ENCODE data around the gene MAPK9.
A peak's percentile ranks its signal among the peaks of the same experiment; 100 is the strongest.

The MAPK9 gene

DNA sequence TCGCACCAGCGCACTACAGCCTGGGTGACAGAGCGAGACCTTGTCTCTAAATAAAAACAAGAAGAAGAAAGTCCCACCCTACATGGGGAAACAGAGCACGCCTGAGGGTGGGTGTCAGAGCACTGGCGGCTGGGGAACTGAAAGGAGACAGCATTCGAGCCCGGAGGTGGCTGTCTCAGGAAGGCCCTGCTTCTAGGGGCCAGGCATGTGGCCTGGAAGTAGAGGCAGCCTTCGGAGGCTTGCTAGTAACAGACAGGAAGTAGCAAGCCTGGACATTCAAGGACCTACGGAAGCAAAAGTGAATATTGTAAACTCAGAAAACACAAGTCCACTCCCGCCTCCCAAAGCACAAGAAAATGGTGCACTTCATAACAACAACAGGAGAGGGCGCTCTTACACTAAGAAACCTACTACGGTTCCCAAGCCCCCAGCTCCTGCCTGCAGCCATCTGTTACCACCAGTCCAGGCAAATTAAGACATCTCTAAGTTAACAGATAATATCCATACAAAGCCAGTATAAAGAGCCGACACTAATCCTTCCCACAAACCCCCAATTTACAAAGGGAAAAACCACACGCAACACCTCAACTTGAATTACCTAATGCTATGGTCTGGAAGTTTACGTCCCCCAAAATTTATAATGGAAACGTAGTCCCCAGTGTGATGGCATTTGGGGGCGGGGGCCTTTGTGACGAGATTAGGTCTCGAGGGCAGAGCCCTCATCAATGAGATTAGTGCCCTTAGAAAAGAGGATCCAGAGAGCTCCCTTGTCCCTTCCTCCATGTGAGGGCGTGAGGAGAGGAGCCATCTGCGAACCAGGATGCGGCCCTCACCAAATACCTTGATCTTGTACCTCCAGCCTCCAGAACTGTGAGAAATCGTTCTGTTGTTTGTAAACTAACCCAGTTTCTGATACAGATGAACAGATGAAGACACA is 90.6 kb downstream of the MAPK9 start:
- peak; percentile 31 for DNase-seq

DNA sequence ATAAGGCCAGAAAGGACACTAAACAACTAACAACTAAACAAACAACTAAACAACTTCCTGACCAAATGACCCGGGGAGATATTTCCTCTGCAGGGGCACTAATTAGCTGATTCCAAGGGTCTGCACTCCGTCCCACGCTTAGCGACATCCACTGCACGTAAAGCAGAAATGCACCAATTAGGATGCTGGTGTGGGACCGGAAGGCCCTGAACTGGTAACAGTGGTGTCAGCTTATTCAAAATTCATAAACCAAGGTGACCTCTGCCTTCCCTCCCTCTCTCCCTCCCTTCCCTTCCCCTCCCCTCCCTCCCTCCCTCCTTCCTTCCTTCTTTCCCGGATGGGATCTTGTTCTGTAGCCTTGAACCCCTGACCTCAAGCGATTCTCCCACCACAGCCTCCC is 92.5 kb downstream of the MAPK9 start:
- DNase-seq = no peak

DNA sequence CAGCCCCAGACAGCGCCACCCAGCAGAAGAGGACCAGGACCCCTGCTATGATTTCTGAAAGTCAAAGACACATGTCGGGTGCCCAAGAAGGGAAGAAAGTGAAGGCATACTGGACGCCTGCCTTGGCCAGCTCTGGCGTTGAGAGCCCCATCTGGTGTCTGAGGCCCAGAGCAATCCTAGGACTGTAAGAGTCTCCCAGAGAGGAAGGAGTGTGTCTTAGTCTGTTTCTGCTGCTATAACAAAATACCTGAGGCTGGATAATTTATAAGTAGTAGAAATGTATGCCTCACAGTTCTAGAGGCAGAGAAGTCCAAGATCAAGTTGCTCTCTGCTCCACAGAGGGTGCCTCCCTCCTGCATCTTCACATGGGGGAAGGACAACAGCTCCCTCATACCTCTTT is 93.7 kb downstream of the MAPK9 start:
- DNase-seq = no peak

DNA sequence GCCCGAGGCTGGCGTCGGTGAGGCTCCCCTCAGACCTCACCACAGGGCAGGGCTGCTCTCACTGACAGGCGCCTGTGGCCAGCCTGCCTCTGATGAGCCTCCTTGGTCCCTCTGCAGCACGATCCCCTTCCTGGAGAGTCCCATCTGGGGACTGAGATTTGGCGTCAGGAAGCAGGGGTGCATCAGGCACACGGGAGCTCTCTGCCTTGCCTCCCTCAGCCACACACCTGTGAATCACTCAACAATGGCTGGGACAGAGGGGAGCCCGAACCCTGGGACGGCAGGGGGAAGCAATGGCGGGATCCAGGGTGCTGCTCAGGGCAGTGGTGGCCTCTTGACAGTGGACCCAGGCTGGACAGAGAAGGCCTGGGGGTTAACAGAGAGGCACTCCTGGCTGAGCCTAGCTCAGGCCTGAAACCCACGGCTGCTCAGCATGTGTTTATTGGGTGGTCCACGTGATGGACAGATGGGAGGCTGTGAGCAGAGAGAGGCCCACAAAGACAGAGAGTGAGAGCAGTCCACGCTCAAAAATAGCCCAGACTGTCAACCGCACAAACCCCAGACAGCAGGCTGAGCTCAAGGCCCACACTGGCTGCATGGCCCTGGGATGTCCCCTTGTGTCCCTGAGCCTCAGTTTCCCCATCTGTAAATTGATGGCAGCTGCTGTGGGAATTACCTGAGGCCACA is 94.7 kb downstream of the MAPK9 start:
- no peak for DNase-seq

DNA sequence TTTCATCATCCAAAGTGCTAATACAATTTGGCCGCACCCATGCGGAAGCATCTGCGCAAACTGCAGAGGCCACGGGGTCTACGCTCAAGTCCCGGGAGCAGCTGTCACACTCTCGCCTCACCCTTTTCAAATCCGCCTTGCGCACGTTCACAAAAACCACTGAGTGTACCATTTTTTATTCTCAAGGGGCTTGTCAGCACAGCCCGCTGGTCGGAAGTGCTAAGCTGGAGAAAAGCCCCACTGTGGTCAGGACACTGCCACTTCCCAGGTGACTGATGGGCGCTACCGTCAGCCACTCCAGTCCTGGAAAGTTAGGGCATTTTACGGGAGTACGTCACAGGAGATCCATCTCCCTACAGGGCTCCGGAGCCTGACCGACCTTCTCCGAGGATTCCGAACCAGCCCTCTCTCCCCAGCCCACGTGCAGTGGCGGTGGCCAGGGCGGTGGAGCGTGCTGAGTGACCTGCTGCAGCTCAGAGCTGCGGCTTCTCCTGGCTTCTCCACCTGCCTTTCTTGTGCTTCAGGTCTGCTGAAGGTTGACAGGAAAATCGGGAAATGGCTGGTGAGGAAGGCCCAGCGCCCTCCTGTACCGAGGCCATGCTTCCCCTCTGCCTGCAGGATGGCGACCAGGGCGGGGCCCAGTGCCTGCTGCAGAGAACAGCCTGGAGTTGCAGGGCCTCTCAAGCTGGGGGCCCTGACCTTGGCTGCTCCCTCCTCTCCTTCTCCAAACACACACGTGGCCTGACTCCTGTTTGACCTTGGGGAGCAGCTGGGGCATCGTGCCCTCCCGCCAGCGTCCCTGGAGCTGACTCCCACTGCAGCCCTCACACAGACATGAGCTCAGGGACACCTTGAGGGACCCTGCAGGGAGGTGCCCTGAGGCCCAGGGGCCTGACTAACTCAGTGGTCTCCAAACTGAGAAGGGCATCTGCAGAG is 97.2 kb downstream of the MAPK9 start:
- no peak for DNase-seq

DNA sequence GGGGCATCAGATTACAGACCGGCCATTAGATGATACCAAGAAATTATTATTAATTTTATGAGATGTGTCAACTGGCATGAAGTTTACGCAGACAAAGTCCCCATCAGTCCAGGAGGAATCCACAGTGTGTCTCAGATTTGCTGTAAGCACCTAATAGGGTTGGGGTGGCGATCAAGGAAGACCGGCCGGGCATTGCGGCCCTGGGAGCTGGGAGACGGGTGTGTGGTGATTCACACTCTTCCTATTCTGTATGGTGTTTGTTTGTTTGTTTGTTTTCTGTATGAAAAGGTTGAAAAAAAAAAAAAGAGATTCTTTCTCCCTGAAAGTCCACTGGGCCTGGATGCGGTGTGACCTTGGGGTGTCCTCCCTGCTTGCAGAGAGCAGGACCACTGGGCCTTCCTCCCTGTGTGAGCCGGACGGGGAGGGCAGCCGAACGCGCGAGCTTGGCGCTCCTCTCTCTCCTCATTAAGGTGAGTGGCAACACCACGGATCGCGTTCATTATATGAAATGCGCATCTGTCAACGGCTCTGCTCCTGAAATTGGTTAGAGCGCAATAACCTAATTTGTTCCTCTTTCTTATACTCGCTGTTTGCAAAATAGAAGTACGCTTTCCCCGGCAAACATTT is 98.0 kb downstream of the MAPK9 start:
- no peak for DNase-seq

DNA sequence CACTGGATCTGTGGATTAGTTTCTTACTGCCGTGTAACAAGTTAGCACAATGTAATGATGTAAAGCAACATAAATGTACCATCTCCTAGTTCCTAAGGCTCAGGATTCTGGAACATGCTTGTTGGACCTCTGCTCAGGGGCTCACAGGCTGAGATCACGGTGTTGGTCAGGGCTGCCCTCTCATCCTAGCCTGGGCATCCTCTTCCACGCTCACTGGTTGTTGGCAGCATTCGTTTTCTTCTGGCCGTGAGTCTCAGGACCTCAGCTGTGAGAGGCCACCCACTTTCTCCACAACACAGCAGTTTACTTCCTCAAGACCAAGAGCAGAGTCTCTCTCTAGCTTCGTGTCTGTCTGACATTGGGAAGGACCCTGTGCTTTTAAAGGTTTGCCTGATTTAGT is 100.2 kb downstream of the MAPK9 start:
- no peak for DNase-seq

DNA sequence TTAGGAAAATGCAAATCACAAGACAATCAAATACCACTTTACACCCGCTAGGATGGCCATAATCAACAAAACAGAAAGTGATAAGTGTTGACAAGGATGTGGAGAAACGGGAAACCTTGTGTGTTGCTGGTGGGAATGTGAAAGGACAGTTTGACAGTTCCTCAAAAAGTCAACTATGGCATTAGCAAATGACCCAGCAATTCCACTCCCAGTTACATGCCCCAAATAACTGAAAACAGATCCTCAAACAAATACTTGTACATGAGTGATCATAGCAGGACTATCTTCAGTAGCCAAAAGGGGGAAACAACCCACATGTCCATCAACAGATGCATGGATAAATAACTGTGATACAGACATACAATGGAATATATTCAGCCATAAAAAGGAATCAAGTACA is 104.1 kb downstream of the MAPK9 start:
- DNase-seq = no peak
